Gastroesophageal sphincter (tissue), 3 donors: ENCODE results near the gene PHAF1.

Experiments used
- CTCF ChIP-seq, 4 experiments: fragments of 200-600 bp in 2 of 4; fragments of 450-650 bp in 2 of 4; sonication (generic) in 1 of 4; IDR thresholded peaks; one replicate each; pipeline ENCODE4 v1.5.1; 2017 to 2019; ENCODE audit warnings: antibody characterized with exemption in 4 of 4, mild to moderate bottlenecking in 2 of 4, moderate library complexity in 2 of 4
- EP300 ChIP-seq: sonication (generic); formaldehyde crosslinking; IDR thresholded peaks from one replicate; pipeline ENCODE4 v1.6.1; 2017; ENCODE audit warnings: antibody characterized with exemption, mild to moderate bottlenecking

GRCh38 chr16:67166598-67167168 is 56.9 kb downstream of the PHAF1 start:
- TF ChIP-seq CTCF (IDR thresholded peaks at IDR 0.05) = no peak
- TF ChIP-seq EP300 = no peak
